ENCODE measurements around the gene TRIM68.
A peak's percentile ranks its signal among the peaks of the same experiment; 100 is the strongest.

TRIM68 gene

GRCh38 chr11:4607781-4608666 is at the start of gene TRIM68 (continued):
- TF ChIP-seq INSM2 (tag by site-specific recombination; IDR thresholded peaks at IDR 0.05): no peak
- TF ChIP-seq ZBTB17 (tag by site-specific recombination; IDR thresholded peaks at IDR 0.05): peak; percentile 40; the same call in 1 of the 2 replicates
- TF ChIP-seq ZSCAN30 (tag by site-specific recombination; IDR thresholded peaks at IDR 0.05): 0 out of 2 replicates have a peak, but pooled peaks have one; percentile 48
- peak; percentile 60 for TF ChIP-seq ZNF76 (tag by site-specific recombination; IDR thresholded peaks at IDR 0.05; ENCODE audit: borderline replicate concordance, low read depth)
- peak; percentile 54 for TF ChIP-seq SP3 (tag by site-specific recombination; IDR thresholded peaks at IDR 0.05)
- peak; percentile 58; the same call in 1 of the 2 replicates for TF ChIP-seq ZFP37 (tag by site-specific recombination; IDR thresholded peaks at IDR 0.05)
- TF ChIP-seq ZNF521 (tag by site-specific recombination; IDR thresholded peaks at IDR 0.05): no peak
- TF ChIP-seq ZNF677 (tag by site-specific recombination; IDR thresholded peaks at IDR 0.05): no peak
- TF ChIP-seq ZNF626 (tag by site-specific recombination; IDR thresholded peaks at IDR 0.05): no peak
- TF ChIP-seq ZNF580 (tag by site-specific recombination; IDR thresholded peaks at IDR 0.05): no peak
- no peak for TF ChIP-seq ZBTB49 (tag by site-specific recombination; IDR thresholded peaks at IDR 0.05; ENCODE audit: low read depth)
- peak; percentile 48 for TF ChIP-seq KLF1 (tag by site-specific recombination; IDR thresholded peaks at IDR 0.05)
- TF ChIP-seq ZNF791 (tag by site-specific recombination; IDR thresholded peaks at IDR 0.05): no peak
- no peak for TF ChIP-seq REPIN1 (tag by site-specific recombination; IDR thresholded peaks at IDR 0.05; ENCODE audit: low read depth)
- peak; percentile 52; the same call in 1 of the 2 replicates for TF ChIP-seq ZXDB (tag by site-specific recombination; IDR thresholded peaks at IDR 0.05)
- TF ChIP-seq ZNF133 (tag by site-specific recombination; IDR thresholded peaks at IDR 0.05): no peak
- peak; percentile 73; the same call in 1 of the 2 replicates for TF ChIP-seq TRIM28 (IDR thresholded peaks at IDR 0.05; ENCODE audit: borderline replicate concordance, low read length)
- TF ChIP-seq ZNF600 (tag by site-specific recombination; IDR thresholded peaks at IDR 0.05): peak; percentile 56
- TF ChIP-seq BCL11A (tag by site-specific recombination; IDR thresholded peaks at IDR 0.05; ENCODE audit: low read depth): no peak
- no peak for TF ChIP-seq ZNF391 (tag by site-specific recombination; IDR thresholded peaks at IDR 0.05; ENCODE audit: borderline replicate concordance, low read depth)
- no peak for TF ChIP-seq ZNF280D (tag by site-specific recombination; IDR thresholded peaks at IDR 0.05)
- no peak for TF ChIP-seq EGR2 (tag by site-specific recombination; IDR thresholded peaks at IDR 0.05; ENCODE audit: low read depth)
- peak; percentile 25 for TF ChIP-seq ZNF660 (tag by site-specific recombination; IDR thresholded peaks at IDR 0.05)
- TF ChIP-seq ZNF350 (tag by site-specific recombination; IDR thresholded peaks at IDR 0.05): peak; percentile 77
- no peak for TF ChIP-seq SP7 (tag by site-specific recombination; IDR thresholded peaks at IDR 0.05)
- TF ChIP-seq HOXC10 (CRISPR knock-in tag; IDR thresholded peaks at IDR 0.05): no peak
- no peak for TF ChIP-seq PBX3 (CRISPR knock-in tag; IDR thresholded peaks at IDR 0.05)
- no peak for TF ChIP-seq ZNF433 (tag by site-specific recombination; IDR thresholded peaks at IDR 0.05; ENCODE audit: low read depth)
- no peak for TF ChIP-seq ZBTB7A (tag by site-specific recombination; IDR thresholded peaks at IDR 0.05; ENCODE audit: low read depth)
- TF ChIP-seq KLF10 (tag by site-specific recombination; IDR thresholded peaks at IDR 0.05): no peak
- TF ChIP-seq ZBTB20 (tag by site-specific recombination; IDR thresholded peaks at IDR 0.05): peak; percentile 26; the same call in 1 of the 2 replicates
- no peak for TF ChIP-seq WT1 (tag by site-specific recombination; IDR thresholded peaks at IDR 0.05)
- peak; percentile 36; the same call in 1 of the 2 replicates for TF ChIP-seq ZNF24 (tag by site-specific recombination; IDR thresholded peaks at IDR 0.05)
